Uterus (tissue), 2 donors: ENCODE measurements around the gene OLFML2A.

ENCODE experiments used
- CTCF ChIP-seq, 4 experiments: fragments of 200-600 bp in 2 of 4; fragments of 450-650 bp in 2 of 4; sonication (generic) in 2 of 4; IDR thresholded peaks; one replicate each; pipeline ENCODE4 v1.5.1; 2016 to 2019; ENCODE audit warnings: antibody characterized with exemption in 4 of 4, mild to moderate bottlenecking in 2 of 4, moderate library complexity in 1 of 4
- POLR2A ChIP-seq, 2 donors: fragments of 450-650 bp; IDR thresholded peaks; one replicate each; pipeline ENCODE4 v1.6.1; 2016; ENCODE audit warnings: antibody characterized with exemption in 2 of 2, mild to moderate bottlenecking in 1 of 2, moderate library complexity in 1 of 2

- TF ChIP-seq CTCF (IDR thresholded peaks at IDR 0.05) (no peak), POLR2A (IDR thresholded peaks at IDR 0.05) (no peak)
Measured at GRCh38 chr9:124769549-124770358, 7.2 kb upstream of the OLFML2A start.
